Ovary (tissue), 9 donors: ENCODE measurements around the gene FAM53B. TPM values are rescaled to one million over a fixed set of nuclear protein-coding genes. Genes with fewer than 3 reads are reported as not detected.

Source experiments
- DNase-seq, 5 donors: peaks; one replicate each; pipeline ENCODE4 v3.0.0-alpha.2; 2019 to 2020
- H3K27ac ChIP-seq, 2 donors: fragments of 200-600 bp; one replicate each; pipeline versions ENCODE4 v1.5.1 to v1.8.0; 2019 to 2022
- H3K27me3 ChIP-seq: fragments of 200-600 bp; one replicate; pipeline ENCODE4 v1.8.0; 2022
- H3K36me3 ChIP-seq: fragments of 200-600 bp; sonication (generic); one replicate; pipeline ENCODE4 v1.5.1; 2019
- H3K4me1 ChIP-seq: one replicate; pipeline ENCODE4 v1.8.1; 2013; ENCODE audit warnings: mild to moderate bottlenecking, moderate library complexity; ENCODE audit not compliant: insufficient read depth
- H3K4me3 ChIP-seq: fragments of 200-600 bp; sonication (generic); one replicate; pipeline ENCODE4 v1.5.1; 2017
- H3K9me3 ChIP-seq, 2 donors: fragments of 200-600 bp in 1 of 2; sonication (generic) in 1 of 2; one replicate each; pipeline versions ENCODE4 v1.5.1 to v1.8.1; 2013 to 2019; ENCODE audit warnings: mild to moderate bottlenecking in 1 of 2, moderate library complexity in 1 of 2
- EP300 ChIP-seq: sonication (generic); formaldehyde crosslinking; IDR thresholded peaks from one replicate; pipeline ENCODE4 v1.6.1; 2017; ENCODE audit warnings: antibody characterized with exemption
- POLR2A ChIP-seq: fragments of 450-650 bp; IDR thresholded peaks from one replicate; pipeline ENCODE4 v1.6.1; 2017; ENCODE audit warnings: antibody characterized with exemption, mild to moderate bottlenecking, moderate library complexity
- WGBS, 3 donors: extraction: QIAGEN DNeasy Blood & Tissue Kit in 1 of 3; methylation state at CpG; one replicate each; pipeline versions ENCODE4 v1.1.5 to v1.1.7; 2013 to 2017; 5-methylcytosine and 5-hydroxymethylcytosine counted together
- intact Hi-C, 4 donors: fragments of 100-400 bp; cut with DNase I; formaldehyde crosslinking; loops; one replicate each; pipeline versions ENCODE4 v1.11.0 to v1.15.1; 2022 to 2023
- polyA plus RNA-seq, 2 donors: library from polyadenylated mRNA; stranded (reverse); fragments of 200-250 nt in 1 of 2; fragments of 350-450 nt in 1 of 2; fragmentation: Illumina TruSeq in 1 of 2; extraction: RNeasy Lipid Tissue Mini Kit (QIAGEN cat#74804) in 1 of 2; gene quantifications; one replicate each; pipeline ENCODE4 v1.2.3, GENCODE V29; 2013 to 2014
- total RNA-seq, 7 donors: library from RNA; depleted of rRNA in 2 of 7; stranded (reverse); fragments of >200 nt in 2 of 7; fragmentation: NEBNext Ultra II Directional in 3 of 7; extraction: Animal tissue kit (Norgen Biotek cat#: 25700) in 3 of 7; gene quantifications; one replicate each; pipeline versions ENCODE4 v1.1.0 to v1.2.4, GENCODE V29; 2016 to 2023
- TF ChIP-seq, protein P1 (sequence below), 3 donors: fragments of 450-650 bp in 2 of 3; fragments of 200-600 bp in 1 of 3; IDR thresholded peaks; one replicate each; pipeline versions ENCODE4 v1.5.1 to v1.8.0; 2016 to 2022; ENCODE audit warnings: antibody characterized with exemption in 3 of 3, mild to moderate bottlenecking in 1 of 3
- donor health status: DM: no; HTN: no; CAD: no; lungs with moderate emphysema.
- donor health status: DM: no; HTN: no; CAD: no.
- donor health status: Bipolar disorder and iron deficiency.
- donor health status: DM: yes; HTN: yes; CAD: no.
- donor health status: DM: no; HTN: no; CAD: no.
- donor health status: DM: yes; HTN: yes; CAD: no.

Gene FAM53B
- total and polyA plus RNA-seq, 9 donors, result 9.7 to 77.6 (median 45.5) TPM

DNA sequence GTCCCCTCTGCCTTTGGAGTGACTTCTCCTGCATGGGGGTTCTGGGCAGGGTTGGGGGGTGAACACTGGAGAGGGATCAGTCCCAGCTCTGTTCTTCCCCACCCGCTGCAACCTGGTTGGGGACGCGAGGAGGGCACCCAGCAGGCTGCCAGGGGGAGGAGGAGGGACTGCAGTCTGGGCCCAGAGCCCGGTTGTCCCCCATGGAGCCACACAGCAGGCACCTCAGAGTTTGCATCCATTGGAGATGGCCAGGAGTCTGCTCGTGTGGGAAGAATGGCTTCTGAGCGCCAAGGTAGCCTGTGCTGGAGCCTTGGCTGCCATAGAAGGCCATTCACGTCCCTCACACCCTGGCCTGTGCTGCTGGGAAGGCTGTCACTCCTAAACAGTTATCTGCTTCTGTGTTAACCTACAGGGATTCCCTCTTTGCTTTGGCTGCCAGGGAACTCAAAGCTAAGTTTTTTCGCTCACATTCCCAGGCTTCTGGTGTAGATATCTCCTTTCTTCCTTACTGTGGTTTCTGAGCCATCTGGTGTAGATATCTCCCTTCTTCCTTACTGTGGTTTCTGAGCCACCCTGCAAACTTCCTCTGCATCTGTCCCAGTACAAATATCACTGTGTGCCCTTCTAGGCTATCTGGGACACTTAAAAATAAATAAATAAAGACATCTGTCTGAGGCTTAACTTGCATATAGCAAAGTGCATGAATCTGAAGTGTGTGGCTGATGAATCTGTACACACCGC lies 148.9 kb downstream of the FAM53B start:
- DNase-seq, result peak in 2 of 5 donors; percentile 19 to 26
- Histone ChIP-seq H3K9me3 (no peaks in the 10 kb centered on the region), H3K4me3 (no peak overlapping the region), H3K36me3 (no peaks in the 10 kb centered on the region), H3K27ac (no peak overlapping the region), H3K4me1 (peaks cover under 1% of the 10 kb centered on the region), H3K27me3 (no peaks in the 10 kb centered on the region)
- intact Hi-C loops, result no loop called here
- no peak for TF ChIP-seq POLR2A
- no peak for TF ChIP-seq EP300
- TF ChIP-seq, protein P1, sequence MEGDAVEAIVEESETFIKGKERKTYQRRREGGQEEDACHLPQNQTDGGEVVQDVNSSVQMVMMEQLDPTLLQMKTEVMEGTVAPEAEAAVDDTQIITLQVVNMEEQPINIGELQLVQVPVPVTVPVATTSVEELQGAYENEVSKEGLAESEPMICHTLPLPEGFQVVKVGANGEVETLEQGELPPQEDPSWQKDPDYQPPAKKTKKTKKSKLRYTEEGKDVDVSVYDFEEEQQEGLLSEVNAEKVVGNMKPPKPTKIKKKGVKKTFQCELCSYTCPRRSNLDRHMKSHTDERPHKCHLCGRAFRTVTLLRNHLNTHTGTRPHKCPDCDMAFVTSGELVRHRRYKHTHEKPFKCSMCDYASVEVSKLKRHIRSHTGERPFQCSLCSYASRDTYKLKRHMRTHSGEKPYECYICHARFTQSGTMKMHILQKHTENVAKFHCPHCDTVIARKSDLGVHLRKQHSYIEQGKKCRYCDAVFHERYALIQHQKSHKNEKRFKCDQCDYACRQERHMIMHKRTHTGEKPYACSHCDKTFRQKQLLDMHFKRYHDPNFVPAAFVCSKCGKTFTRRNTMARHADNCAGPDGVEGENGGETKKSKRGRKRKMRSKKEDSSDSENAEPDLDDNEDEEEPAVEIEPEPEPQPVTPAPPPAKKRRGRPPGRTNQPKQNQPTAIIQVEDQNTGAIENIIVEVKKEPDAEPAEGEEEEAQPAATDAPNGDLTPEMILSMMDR (IDR thresholded peaks at IDR 0.05), result no peak
- WGBS, 3 donors, result 94 to 99% (median 97%) methylated on average over 9 of the region's 9 CpGs

DNA sequence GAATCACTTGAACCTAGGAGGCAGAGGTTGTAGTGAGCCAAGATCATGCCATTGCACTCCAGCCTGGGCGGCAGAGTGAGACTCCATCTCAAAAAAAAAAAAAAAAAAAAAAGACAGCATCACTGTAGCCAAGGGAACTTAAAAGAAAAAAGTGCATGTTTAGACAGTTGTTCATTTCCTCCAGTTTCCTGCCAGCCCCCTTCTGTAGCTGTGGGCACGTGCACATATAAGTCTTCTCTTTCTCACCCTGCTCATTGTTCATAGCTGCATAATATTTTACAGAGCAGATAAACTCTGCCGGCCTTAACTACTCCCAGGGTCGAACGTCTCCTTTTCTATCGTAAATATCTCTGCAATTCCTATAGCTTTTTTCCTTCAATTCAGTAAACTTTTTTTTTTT lies 149.9 kb downstream of the FAM53B start:
- no peaks in the 10 kb centered on the region for H3K9me3 ChIP-seq
- TF ChIP-seq, protein P1 (IDR thresholded peaks at IDR 0.05), result no peak
- no peak for TF ChIP-seq POLR2A
- intact Hi-C loops, result no loop called here
- 86 to 88% (median 88%) methylated on average over 6 of the region's 6 CpGs for WGBS, 3 donors
- no peak for DNase-seq
- H3K4me3 ChIP-seq, result no peak overlapping the region
- H3K36me3 ChIP-seq, result no peaks in the 10 kb centered on the region
- no peaks in the 10 kb centered on the region for H3K27me3 ChIP-seq
- peaks cover 4% of the 10 kb centered on the region for H3K4me1 ChIP-seq
- H3K27ac ChIP-seq, result no peak overlapping the region

DNA sequence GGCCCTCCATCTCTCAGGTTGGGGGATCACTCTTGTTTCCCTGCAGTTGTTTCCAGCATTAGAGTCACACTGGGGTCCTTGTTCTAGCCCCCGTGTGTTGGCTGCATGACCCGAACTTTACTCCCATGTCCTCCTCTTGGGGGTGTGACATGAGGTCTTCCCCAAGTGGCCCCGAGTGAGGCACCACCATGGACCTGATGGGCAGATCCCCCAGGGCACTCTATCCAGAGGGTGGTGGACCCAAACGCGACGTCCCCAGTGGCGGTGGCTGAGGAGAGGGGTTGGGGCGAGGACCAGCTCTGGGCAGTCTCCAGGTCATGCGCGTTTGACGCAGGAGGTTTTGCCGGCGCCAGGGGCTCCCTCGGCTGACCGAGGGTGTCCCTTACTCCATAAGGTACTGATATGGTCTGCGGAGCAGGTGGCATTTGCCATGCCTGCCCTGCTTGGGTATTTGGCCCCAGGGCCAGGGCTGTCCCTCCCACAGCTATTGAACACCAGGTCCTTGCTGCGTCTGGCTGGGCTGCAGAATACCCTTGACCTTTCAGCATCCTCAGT lies 150.7 kb downstream of the FAM53B start:
- Histone ChIP-seq H3K4me1 (peaks cover 9% of the 10 kb centered on the region), H3K36me3 (no peaks in the 10 kb centered on the region), H3K27me3 (no peaks in the 10 kb centered on the region), H3K9me3 (no peaks in the 10 kb centered on the region), H3K4me3 (no peak overlapping the region), H3K27ac (no peak overlapping the region)
- peak in 1 of 5 donors; percentile 25 for DNase-seq
- intact Hi-C loops, result no loop called here
- WGBS, 3 donors, result 86 to 95% (median 89%) methylated on average over 16 to 17 of the region's 17 CpGs
- TF ChIP-seq POLR2A (no peak), EP300 (no peak)
- TF ChIP-seq, protein P1 (IDR thresholded peaks at IDR 0.05), result no peak

DNA sequence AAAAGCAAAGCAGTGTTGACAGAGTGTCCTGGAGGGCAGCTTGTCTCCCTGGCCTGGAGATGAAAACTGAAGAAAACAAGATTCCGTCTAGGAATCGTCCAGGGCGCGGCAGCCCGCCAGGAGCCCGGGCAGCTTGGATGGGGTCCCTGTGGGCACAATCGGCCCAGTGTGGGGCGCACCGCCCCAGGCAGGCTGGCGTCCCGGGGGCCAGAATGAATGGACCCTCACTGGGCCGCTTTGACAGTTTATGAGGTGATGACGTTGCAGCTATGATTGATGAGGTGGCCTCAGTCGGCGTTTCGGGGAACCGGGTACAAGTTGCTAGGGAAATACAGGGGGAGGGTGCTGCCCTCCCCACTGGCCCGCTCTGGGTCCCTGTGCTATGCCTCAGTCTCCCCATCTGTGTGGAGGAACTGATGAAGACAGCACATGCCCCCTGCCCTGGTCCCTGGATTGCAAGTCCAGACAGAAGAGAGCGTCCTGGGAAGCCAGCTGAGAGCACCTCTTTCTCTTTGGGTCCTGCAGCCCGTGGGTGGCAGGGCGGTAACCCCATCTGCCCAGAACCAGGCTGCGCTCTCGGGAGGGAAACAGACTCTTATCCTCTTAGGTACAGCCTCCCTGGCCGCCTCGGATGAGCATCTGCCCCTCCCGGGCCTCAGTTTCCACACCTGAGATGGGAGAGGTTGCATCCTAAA lies 151.3 kb downstream of the FAM53B start:
- intact Hi-C loops, result no loop called here
- no peak overlapping the region for H3K27ac ChIP-seq

More for the DNA sequence above, 151.3 kb downstream of the FAM53B start:
- Histone ChIP-seq H3K27me3 (no peaks in the 10 kb centered on the region), H3K4me1 (peaks cover 11% of the 10 kb centered on the region), H3K4me3 (no peak overlapping the region), H3K36me3 (no peaks in the 10 kb centered on the region), H3K9me3 (no peaks in the 10 kb centered on the region)
- 93% methylated on average over 26 of the region's 26 CpGs for WGBS, 3 donors
- DNase-seq, result peak in 1 of 5 donors; percentile 15
- TF ChIP-seq EP300, result no peak
- TF ChIP-seq, protein P1 (IDR thresholded peaks at IDR 0.05), result no peak
- no peak for TF ChIP-seq POLR2A
